Panc1 (cell line): Measurements from ENCODE around the gene TPBGL. TPM values are rescaled to one million over a fixed set of nuclear protein-coding genes. Genes with fewer than 3 reads are reported as not detected.

Source experiments
- ATAC-seq: fragments of 200-7000 bp; cut with Tn5 transposase; 2 replicates; pipeline ENCODE4 v1.9.1; 2020; ENCODE audit warnings: mild to moderate bottlenecking, moderate library complexity
- BruUV-seq: library from RNA; stranded (reverse); fragments of 400-500 nt; replicated peaks from 2 replicates; lab custom pipeline; 2021; lab: Mats Ljungman, UMichigan
- CTCF ChIA-PET: fragments of 300-600 bp; sonication (Branson Sonifier 250); formaldehyde crosslinking; loops from one replicate; lab custom pipeline; 2022; ENCODE audit warnings: antibody characterized with exemption; lab: Charles Lee
- POLR2A ChIA-PET: fragments of 300-600 bp; sonication (Branson Sonifier 250); formaldehyde crosslinking; loops from one replicate; lab custom pipeline; 2022; ENCODE audit warnings: antibody characterized with exemption; lab: Charles Lee
- DNase-seq: peaks from one replicate; pipeline ENCODE4 v3.0.0-alpha.2; 2010; ENCODE audit warnings: low read depth, low spot score
- H3K27ac ChIP-seq: 2 replicates; pipeline ENCODE4 v1.5.1; 2011; ENCODE audit warnings: mild to moderate bottlenecking, low read length, inconsistent platforms
- H3K27me3 ChIP-seq: fragments of 200-500 bp; sonication (Bioruptor generic); 2 replicates; pipeline ENCODE4 v1.6.0; 2014; ENCODE audit warnings: low read length, inconsistent platforms; ENCODE audit not compliant: control insufficient read depth, insufficient read depth
- H3K36me3 ChIP-seq: fragments of 200-500 bp; sonication (Bioruptor generic); 2 replicates; pipeline ENCODE4 v1.5.1; 2014; ENCODE audit warnings: inconsistent platforms, mild to moderate bottlenecking, low read length, moderate library complexity; ENCODE audit not compliant: control insufficient read depth, insufficient read depth
- H3K4me1 ChIP-seq: 2 replicates; pipeline ENCODE4 v1.5.1; 2011; ENCODE audit warnings: inconsistent platforms, mild to moderate bottlenecking, low read length, moderate library complexity; ENCODE audit not compliant: control insufficient read depth, insufficient read depth
- H3K4me3 ChIP-seq, 2 experiments: 2 replicates each; pipeline ENCODE4 v1.5.1; 2011 to 2012; ENCODE audit warnings: low read depth in 2 of 2, low read length in 2 of 2, mild to moderate bottlenecking in 2 of 2, inconsistent platforms in 1 of 2, moderate library complexity in 1 of 2
- H3K9me3 ChIP-seq: fragments of 200-500 bp; sonication (Bioruptor generic); 2 replicates; pipeline ENCODE4 v1.5.1; 2014; ENCODE audit warnings: low read depth, mild to moderate bottlenecking, inconsistent platforms, low read length, moderate library complexity; ENCODE audit not compliant: control insufficient read depth, insufficient read depth
- POLR2AphosphoS5 ChIP-seq: IDR thresholded peaks from 2 replicates; pipeline ENCODE4 v1.6.1; 2012; ENCODE audit warnings: mild to moderate bottlenecking, low read depth, low read length, moderate library complexity
- SIN3A ChIP-seq: IDR thresholded peaks from 2 replicates; pipeline ENCODE4 v1.6.1; 2012; ENCODE audit warnings: low read depth, mild to moderate bottlenecking, low read length, moderate library complexity, borderline replicate concordance; ENCODE audit not compliant: insufficient read depth
- TCF7L2 ChIP-seq: IDR thresholded peaks from 2 replicates; pipeline ENCODE4 v1.6.1; 2011; ENCODE audit warnings: mild to moderate bottlenecking, low read depth, low read length, inconsistent platforms
- in situ Hi-C: cut with HindIII; loops from 2 replicates; pipeline ENCODE4 v1.10.0; 2016; ENCODE audit warnings: low sequenced_read_pairs, low pct_unique_long_range_greater_than_20kb
- intact Hi-C: fragments of 100-400 bp; cut with micrococcal nuclease; formaldehyde crosslinking; loops from one replicate; pipeline ENCODE4 v1.10.0; 2022; ENCODE audit not compliant: unreplicated experiment
- total RNA-seq: library from RNA; stranded (reverse); gene quantifications from one replicate; pipeline ENCODE4 v1.2.1, GENCODE V29; 2021; ENCODE audit not compliant: unreplicated experiment
- TF ChIP-seq, protein P1 (sequence below), 2 experiments: IDR thresholded peaks; 2 replicates each; pipeline ENCODE4 v1.6.1; 2011 to 2012; ENCODE audit warnings: low read depth in 2 of 2, control low read depth in 1 of 2, low read length in 1 of 2, mild to moderate bottlenecking in 1 of 2, moderate library complexity in 1 of 2; ENCODE audit not compliant: insufficient read depth in 1 of 2
- TF ChIP-seq, protein P2 (sequence below): fragments of 450-650 bp; IDR thresholded peaks from 2 replicates; pipeline ENCODE4 v1.5.1; 2017; ENCODE audit warnings: mild to moderate bottlenecking

Gene TPBGL
- total RNA-seq, 1 experiment from 2014 or later, result 0.54 TPM

DNA sequence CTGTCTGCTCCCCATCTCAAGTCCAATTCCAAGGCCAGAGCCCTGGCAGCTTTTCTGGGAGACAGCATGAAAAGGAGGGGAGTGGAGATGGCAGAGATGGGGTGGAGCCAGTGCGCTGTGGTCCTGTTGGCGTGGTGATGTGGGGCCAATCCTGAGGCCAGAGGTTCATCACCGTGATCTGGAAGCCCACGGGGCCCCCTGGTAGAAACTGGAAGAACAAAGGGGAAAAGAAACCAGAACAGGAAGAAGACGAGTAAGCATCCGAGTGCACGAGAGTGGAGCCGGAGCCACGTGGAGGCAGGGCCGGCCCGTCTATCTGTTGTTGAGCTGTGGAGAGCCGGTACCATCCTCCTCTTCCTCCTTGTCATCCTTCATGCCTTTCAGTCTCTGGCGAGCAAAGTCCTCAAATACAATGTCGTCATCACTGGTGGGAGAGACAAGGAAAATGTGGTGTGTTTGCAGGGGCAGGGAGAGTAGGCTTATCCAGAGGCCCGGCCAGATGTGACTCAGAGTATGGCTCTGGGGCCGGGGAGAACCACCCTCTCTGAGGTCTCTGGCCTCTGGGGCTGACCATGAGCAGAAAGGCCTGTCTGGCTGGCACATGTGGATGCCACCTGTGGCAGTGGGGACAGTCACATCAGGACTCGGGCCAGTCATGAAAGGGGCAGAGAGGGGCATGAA, 25.4 kb downstream of the TPBGL start:
- in situ Hi-C loops, result no loop called here
- BruUV-seq, result no TSS peak
- ChIA-PET POLR2A (no interaction called here), CTCF (interaction anchor here (0.6 kb wide), 1 partner anchor 13 kb away, joined by 4 read pairs; no protein-coding TSS in a partner anchor)
- H3K27me3 ChIP-seq, result no peaks in the 10 kb centered on the region
- H3K36me3 ChIP-seq, result peaks cover 2% of the 10 kb centered on the region; the same call in 1 of the 2 replicates
- H3K27ac ChIP-seq, result no peak overlapping the region
- no peaks in the 10 kb centered on the region for H3K9me3 ChIP-seq
- no peak overlapping the region for H3K4me3 ChIP-seq
- intact Hi-C loops, result no loop called here
- no peak for DNase-seq
- no peak for ATAC-seq
- TF ChIP-seq TCF7L2 (no peak), POLR2AphosphoS5 (no peak), SIN3A (no peak)
- TF ChIP-seq, protein P1, sequence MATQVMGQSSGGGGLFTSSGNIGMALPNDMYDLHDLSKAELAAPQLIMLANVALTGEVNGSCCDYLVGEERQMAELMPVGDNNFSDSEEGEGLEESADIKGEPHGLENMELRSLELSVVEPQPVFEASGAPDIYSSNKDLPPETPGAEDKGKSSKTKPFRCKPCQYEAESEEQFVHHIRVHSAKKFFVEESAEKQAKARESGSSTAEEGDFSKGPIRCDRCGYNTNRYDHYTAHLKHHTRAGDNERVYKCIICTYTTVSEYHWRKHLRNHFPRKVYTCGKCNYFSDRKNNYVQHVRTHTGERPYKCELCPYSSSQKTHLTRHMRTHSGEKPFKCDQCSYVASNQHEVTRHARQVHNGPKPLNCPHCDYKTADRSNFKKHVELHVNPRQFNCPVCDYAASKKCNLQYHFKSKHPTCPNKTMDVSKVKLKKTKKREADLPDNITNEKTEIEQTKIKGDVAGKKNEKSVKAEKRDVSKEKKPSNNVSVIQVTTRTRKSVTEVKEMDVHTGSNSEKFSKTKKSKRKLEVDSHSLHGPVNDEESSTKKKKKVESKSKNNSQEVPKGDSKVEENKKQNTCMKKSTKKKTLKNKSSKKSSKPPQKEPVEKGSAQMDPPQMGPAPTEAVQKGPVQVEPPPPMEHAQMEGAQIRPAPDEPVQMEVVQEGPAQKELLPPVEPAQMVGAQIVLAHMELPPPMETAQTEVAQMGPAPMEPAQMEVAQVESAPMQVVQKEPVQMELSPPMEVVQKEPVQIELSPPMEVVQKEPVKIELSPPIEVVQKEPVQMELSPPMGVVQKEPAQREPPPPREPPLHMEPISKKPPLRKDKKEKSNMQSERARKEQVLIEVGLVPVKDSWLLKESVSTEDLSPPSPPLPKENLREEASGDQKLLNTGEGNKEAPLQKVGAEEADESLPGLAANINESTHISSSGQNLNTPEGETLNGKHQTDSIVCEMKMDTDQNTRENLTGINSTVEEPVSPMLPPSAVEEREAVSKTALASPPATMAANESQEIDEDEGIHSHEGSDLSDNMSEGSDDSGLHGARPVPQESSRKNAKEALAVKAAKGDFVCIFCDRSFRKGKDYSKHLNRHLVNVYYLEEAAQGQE (IDR thresholded peaks at IDR 0.05; ENCODE audit: insufficient read depth in 1 of 2, low read depth in 2 of 2, low read length in 1 of 2), result no peak
- TF ChIP-seq, protein P2, sequence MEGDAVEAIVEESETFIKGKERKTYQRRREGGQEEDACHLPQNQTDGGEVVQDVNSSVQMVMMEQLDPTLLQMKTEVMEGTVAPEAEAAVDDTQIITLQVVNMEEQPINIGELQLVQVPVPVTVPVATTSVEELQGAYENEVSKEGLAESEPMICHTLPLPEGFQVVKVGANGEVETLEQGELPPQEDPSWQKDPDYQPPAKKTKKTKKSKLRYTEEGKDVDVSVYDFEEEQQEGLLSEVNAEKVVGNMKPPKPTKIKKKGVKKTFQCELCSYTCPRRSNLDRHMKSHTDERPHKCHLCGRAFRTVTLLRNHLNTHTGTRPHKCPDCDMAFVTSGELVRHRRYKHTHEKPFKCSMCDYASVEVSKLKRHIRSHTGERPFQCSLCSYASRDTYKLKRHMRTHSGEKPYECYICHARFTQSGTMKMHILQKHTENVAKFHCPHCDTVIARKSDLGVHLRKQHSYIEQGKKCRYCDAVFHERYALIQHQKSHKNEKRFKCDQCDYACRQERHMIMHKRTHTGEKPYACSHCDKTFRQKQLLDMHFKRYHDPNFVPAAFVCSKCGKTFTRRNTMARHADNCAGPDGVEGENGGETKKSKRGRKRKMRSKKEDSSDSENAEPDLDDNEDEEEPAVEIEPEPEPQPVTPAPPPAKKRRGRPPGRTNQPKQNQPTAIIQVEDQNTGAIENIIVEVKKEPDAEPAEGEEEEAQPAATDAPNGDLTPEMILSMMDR, result no peak
- H3K4me1 ChIP-seq, result peaks cover 26% of the 10 kb centered on the region

DNA sequence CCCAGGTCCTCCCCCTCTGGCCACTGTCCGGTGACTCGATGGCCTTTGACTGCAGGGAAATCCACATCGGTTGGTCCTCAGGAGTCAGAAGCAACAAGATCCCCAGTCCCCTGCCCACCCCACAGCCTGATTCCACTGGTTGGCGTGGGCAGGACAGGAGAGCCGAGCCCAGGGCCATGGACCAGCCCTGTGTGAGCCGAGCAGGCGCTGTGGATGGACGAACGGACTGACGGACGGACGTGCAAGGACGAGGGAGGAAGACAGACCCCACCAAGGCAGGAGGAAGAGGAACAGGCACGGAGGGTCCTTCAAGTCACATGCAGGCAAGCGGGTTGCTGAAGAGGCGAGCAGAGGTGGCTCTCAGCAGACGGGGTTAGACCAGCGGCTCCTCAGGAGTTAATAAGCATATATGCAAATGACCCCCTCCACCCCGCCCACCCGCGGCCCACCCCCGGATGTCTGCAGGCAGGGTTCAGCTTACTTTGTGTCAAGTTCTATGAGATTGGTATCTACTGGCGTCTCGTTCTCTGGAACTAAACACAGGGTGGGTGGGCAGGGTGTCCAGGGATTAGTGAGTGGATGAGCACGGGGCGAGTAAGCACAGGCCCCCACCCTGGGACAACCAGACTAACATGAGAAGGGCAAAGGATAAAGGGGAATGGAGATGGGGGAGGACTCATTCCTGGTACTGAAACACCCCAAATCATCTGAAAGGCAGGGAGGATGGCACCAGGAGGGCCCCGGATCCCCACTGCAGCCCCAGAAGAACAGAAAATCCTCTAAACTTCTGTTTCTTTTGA, 26.8 kb downstream of the TPBGL start:
- DNase-seq, result no peak
- no TSS peak for BruUV-seq
- Histone ChIP-seq H3K27ac (no peak overlapping the region), H3K27me3 (no peaks in the 10 kb centered on the region), H3K4me1 (peaks cover 22% of the 10 kb centered on the region), H3K36me3 (peaks cover 2% of the 10 kb centered on the region; the same call in 1 of the 2 replicates), H3K9me3 (no peaks in the 10 kb centered on the region), H3K4me3 (no peak overlapping the region)
- ChIA-PET POLR2A (no interaction called here), CTCF (interaction anchor here (0.6 kb wide), 1 partner anchor 1663 kb away, joined by 7 read pairs; no protein-coding TSS in a partner anchor)
- intact Hi-C loops (no loop called here), in situ Hi-C loops (no loop called here)
- TF ChIP-seq, protein P2, result no peak
- TF ChIP-seq TCF7L2 (no peak), POLR2AphosphoS5 (no peak), SIN3A (no peak)
- TF ChIP-seq, protein P1 (IDR thresholded peaks at IDR 0.05; ENCODE audit: insufficient read depth in 1 of 2, low read depth in 2 of 2, low read length in 1 of 2), result no peak
- ATAC-seq, result no peak
